Measurements from ENCODE around the gene FGF18.

Gene FGF18

DNA sequence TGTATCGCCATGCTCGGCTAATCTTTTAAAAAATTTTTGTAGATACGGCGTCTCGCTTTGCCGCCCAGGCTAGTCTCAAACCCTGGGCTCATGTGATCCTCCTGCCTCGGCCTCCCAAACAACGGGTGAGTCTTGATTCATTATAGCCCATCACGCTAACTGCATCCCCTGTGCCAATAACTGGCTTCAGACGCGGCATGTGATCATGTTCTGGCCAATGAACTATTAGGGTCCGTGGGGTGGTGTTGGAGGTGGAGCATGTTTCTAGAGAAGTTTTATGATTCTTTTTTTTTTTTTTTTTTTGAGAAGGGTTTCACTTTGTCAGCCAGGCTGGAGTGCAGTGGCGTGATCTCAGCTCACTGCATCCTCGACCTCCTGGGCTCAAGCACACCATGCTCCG, 51.0 kb downstream of the FGF18 start:
- no peak for DNase-seq (ENCODE audit: low spot score)

DNA sequence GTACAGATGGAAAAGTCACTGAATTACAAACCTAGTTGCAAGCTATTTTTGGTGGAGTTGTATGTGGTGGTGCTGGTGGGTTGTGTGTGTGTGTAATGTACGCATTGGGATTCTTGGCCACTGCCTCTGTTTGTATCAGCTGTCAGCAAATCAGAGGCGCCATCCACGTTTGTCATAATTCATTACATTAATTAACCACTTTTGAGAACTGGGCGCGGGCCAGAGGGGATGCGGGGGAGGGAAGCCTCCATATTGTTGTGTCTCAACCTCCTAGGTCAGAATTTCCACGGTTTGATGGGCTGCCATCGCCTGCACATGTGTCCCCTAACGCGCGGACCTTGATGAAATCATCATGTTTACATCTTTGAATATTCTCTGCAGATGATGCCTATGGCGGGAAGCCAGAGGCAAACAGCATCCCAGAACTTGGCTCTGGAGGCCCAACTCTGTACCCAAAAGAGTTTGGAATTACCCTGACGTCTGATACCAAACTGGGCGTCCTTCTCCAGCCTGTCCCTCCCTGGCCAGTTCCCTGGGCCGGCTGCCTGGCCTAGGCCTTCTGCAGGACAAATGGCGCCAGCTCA, 54.9 kb downstream of the FGF18 start:
- no peak for DNase-seq (ENCODE audit: low spot score)

DNA sequence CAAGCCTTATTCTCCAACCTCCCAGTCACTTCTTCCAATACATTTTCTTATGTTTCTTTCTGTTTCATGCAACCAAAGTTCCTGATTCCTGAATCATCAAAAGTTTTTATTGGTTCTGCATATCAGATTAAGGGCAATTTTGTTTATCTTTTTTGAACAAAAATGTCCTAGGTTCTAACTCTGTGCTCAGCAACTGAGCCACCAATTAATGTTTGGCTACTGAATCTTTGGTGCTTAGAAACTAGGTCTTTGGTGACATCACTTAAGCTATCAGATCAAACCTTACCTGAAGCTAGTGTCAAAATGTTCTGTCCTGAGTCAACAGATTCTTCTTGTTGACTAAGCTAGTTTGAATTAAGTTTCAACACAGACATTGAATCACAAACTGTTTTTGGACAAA, 56.1 kb downstream of the FGF18 start:
- no peak for DNase-seq (ENCODE audit: low spot score)

DNA sequence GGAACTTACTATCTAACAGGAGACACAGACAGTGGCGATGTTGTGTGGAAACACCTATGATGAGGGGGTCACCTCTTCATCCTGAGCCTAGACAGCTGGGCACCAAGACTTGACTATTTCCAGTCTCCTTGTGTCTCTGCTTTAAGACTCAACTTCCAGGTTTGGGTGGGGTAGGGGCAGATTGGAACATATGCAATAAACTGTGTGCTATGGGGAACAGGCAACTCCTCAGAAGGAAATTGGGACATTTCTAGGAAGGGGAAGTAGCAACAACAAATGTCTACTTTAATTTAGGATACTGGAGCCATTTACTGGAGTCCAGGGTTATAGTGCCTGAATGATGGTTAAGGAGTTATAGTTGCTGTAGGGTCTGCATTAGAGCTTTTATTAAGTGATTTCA, 57.3 kb downstream of the FGF18 start:
- DNase-seq (ENCODE audit: low spot score), result no peak

- DNase-seq (ENCODE audit: low spot score), result no peak
Observed at GRCh38 chr5:171477101-171477500, 57.7 kb downstream of the FGF18 start.

DNA sequence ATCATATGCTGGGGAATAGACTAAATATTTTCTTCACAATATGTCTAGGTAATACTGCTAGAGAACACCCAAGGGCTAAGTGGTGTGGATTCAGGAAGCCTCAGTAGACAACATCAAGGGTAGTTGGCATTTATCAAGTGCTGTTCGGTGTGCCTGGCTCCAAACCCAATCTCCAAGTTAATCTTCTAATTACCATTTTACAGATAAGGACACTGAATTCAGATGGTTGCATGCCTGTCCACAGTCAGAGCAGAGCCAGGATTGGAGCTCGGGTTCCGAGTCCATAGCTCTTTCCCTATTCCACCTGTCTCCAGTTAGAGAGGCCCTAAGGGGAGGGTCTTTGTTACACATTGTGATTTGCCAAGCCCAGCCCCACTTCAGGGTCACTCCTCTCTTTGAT, 58.2 kb downstream of the FGF18 start:
- DNase-seq (ENCODE audit: low spot score), result no peak

GRCh38 chr5:171478946-171479775, 59.7 kb downstream of the FGF18 start:
- DNase-seq (ENCODE audit: low spot score), result no peak

DNA sequence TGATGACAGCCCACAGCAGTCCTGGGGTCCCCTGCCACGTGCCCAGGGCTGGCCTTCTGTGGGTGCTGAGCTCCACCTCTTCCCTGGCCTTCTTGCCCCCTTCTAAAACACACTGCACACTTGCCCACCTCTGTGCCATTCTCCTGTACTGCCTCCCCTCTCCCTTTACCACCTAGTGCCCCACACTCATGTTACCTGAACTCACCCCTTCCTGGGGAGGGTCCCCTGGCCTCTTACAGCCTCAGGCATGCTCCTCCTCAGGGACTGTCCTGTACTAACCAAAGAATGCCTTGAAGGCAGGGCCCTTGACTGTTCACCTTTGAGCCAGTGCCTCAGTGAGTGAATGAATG, 60.3 kb downstream of the FGF18 start:
- no peak for DNase-seq (ENCODE audit: low spot score)

DNA sequence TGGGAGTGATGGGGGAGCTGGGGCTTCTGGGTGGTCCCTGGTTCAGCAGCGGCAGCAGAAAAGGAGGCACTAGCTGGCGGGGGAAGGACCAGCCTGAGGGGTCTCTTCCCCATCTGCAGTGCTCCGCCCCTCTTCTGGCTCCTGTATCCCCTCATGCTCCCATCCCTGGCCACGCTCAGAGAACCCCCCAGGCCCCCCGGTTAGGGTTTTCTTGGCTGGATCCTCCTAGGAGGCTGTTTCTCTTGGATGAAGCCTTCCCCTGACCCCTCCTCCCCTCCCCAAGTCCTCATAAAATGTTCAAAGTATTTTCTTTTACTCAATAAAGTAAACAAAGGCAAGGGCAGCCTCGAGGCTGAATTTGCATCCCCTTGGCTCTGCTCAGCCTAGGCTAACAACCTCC, 60.8 kb downstream of the FGF18 start:
- DNase-seq (ENCODE audit: low spot score), result no peak

- no peak for DNase-seq (ENCODE audit: low spot score)
Observed at GRCh38 chr5:171481571-171482433, 62.4 kb downstream of the FGF18 start.

DNA sequence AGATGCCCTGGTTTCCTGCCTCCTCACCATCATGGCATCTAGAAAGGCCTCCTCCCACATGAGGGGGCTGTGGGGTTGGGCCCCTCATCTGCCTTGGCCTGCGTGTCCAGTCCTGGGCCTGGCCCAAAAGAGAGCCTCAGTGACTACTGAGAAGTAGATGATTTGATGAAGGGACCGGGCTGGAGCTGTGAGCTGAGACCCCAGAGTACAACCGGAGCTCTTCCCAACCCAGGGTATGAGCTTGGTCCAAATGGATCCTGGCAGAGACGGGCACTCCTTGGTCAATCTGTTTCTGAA, 62.9 kb downstream of the FGF18 start:
- DNase-seq (ENCODE audit: low spot score), result no peak

DNA sequence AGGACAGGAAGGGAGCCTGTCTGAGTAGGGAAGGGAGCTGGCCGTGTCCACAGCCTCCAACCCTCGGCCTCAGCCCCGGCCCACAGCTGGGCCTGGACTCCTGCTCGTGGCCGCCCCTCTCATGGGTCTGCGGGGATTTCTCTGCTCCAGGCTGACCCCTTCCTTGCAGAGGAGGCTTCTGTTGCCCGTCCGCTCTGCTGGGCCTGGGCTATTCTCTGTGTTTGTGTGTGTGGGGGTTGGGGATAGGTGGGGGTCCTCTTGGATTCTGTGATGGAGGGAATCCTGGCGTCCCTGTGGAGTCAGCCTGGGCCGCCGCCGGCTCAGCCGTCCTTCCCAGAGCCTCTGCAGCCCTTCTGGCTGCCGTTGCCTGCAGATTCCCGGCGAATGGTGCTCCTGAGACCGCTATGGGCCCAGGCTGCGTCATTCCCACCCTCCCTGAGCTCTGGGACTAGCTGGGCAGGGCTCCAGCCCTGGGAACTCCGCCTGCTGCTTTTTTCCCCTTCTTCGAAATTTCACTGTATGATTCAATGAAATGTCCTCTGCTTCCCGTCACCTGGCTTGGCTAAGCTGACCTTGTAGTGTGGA, 64.2 kb downstream of the FGF18 start:
- no peak for DNase-seq (ENCODE audit: low spot score)

DNA sequence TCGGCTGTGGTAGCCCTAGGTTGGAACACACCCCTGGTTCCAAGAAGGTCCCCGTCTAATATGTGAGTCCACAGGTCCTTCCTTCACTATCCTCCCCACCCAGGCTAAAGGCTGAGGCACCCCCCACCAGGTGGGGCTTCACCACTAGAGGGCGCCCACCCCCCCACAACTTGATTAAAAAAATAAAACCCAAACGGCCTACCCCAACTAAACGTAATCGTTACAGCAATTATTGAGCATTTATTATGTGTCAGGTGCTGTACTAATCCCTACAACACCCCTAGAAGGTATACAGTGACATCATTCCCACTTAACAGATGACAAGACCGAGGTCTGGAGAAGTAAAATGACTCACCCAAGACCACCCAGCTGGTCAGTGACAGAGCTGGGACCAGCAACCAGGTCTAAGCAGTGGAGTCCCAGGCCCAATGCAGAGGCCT, 65.0 kb downstream of the FGF18 start:
- peak; percentile 57 for DNase-seq (ENCODE audit: low spot score)

GRCh38 chr5:171485668-171486067, 66.2 kb downstream of the FGF18 start:
- DNase-seq (ENCODE audit: low spot score), result no peak

DNA sequence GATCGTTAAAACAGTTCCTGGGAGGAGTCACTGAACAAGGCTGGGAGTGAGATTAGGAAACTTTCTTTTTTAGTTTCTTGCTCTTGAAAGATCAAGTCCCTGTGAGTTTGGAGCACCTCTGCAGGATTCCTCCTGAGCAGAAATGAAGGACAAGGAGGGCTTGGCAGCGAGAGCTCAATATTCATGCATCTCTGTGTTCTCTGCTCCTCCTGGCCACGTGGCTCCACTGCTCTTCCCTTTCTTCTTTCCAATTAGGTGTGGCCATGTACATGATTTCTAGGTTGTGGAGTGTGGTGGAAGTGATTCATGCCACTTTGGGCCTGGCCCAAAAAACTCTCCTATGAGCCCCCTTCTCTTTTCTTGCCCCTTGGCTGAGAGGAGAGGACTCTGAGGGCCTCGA, 67.2 kb downstream of the FGF18 start:
- DNase-seq (ENCODE audit: low spot score), result no peak

DNA sequence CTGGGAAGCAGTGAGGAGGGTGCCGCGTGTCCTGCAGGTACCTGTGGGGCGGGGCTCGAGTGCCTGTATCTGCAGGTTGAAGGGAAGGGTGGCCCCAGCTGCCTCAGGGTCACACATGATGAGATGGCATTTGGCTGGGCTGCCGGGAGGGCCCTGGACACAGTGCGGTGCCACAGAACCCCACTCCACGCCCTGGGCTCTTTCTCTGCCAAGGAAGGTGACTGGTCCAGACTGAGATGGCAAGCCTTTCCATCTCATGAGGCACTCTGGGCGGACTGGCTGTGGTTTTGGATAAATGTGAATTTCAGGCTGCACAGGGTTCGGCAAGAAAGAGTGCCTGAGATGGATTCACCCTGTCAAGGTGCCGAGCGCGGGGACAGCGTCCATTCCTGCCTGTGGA, 69.4 kb downstream of the FGF18 start:
- DNase-seq (ENCODE audit: low spot score), result no peak

- DNase-seq (ENCODE audit: low spot score), result no peak
Observed at GRCh38 chr5:171492781-171493180, 73.3 kb downstream of the FGF18 start.

DNA sequence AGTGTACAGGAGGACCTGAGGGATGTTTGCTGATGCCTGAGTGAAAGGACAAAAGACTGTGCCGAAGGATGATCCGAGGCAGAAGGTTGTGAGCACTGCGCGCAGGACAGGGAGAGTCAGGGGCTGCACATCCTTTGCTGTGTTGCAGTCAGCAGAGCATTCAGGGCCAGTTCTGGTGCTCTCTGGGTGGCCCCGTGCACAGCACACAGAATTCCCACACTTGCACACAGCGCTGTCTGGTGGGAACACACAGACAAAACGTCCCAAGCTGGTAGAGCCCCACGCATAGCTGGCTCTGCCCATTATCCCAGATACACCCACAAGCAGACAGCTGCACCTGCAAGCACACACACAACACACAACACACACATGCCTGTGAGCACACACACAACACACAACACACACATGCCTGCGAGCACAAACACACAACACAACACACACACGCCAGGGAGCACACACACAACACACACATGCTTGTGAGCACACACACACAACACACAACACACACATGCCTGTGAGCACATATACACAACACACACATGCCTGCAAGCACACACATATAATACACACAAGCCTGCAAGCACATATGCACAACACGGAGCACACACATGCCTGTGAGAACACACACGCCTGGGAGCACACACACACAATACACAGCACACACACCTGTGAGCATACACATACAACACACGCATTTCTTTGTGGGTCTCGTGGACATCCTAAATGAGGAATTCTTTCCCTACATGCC, 74.4 kb downstream of the FGF18 start:
- DNase-seq (ENCODE audit: low spot score), result no peak

- no peak for DNase-seq (ENCODE audit: low spot score)
Observed at GRCh38 chr5:171494452-171495121, 75.1 kb downstream of the FGF18 start.

DNA sequence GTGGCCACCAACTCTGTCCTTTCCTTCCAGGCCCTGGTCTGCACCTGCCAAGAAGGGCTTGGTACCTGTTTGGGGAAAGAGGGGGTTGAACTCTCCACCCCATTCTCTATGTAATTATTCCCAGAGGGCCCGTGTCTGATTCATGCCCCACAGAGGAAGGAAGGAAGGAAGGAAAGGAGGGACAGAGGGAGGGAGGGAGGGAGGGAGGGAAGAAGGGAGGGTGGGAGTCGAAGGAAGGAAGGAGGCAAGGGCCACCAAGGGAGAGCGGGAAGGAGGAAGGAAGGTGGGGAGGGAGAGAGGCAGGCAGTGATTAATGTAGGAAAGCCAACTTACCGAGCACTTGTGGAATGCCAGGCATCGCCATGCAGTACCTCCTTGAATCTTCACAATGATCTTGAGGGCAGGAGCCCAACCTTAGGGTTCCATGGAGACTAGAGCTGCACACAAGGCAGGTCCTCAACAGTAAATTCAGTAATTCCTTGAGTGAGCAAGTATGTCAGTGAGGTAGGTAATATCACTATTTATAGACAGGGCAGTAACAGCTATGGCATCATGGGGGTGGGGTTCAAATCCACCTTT, 75.8 kb downstream of the FGF18 start:
- DNase-seq (ENCODE audit: low spot score), result no peak

- no peak for DNase-seq (ENCODE audit: low spot score)
Observed at GRCh38 chr5:171496456-171496855, 77.0 kb downstream of the FGF18 start.
